Suprapubic skin (tissue), 4 donors: ENCODE results near the gene TTLL6. TPM values are rescaled to one million over a fixed set of nuclear protein-coding genes. Genes with fewer than 3 reads are reported as not detected.

Experiments
- DNase-seq, 2 donors: peaks; one replicate each; pipeline ENCODE4 v3.0.0-alpha.2; 2019; ENCODE audit warnings: low spot score in 2 of 2
- H3K27ac ChIP-seq: fragments of 200-600 bp; sonication (generic); one replicate; pipeline ENCODE4 v1.5.1; 2019
- H3K27me3 ChIP-seq: fragments of 200-600 bp; sonication (generic); one replicate; pipeline ENCODE4 v1.5.1; 2019
- H3K36me3 ChIP-seq: fragments of 200-600 bp; sonication (generic); one replicate; pipeline ENCODE4 v1.5.1; 2019
- H3K4me1 ChIP-seq: fragments of 200-600 bp; sonication (generic); one replicate; pipeline ENCODE4 v1.5.1; 2019
- H3K4me3 ChIP-seq: fragments of 200-600 bp; sonication (generic); one replicate; pipeline ENCODE4 v1.5.1; 2019; ENCODE audit warnings: mild to moderate bottlenecking
- H3K9me3 ChIP-seq: fragments of 200-600 bp; sonication (generic); one replicate; pipeline ENCODE4 v1.5.1; 2019
- CTCF ChIP-seq, 2 donors: fragments of 200-600 bp in 1 of 2; fragments of 450-650 bp in 1 of 2; sonication (generic) in 1 of 2; IDR thresholded peaks; one replicate each; pipeline ENCODE4 v1.5.1; 2016 to 2019; ENCODE audit warnings: antibody characterized with exemption in 2 of 2, mild to moderate bottlenecking in 1 of 2, moderate library complexity in 1 of 2
- EP300 ChIP-seq: sonication (generic); formaldehyde crosslinking; IDR thresholded peaks from one replicate; pipeline ENCODE4 v1.6.1; 2017; ENCODE audit warnings: antibody characterized with exemption
- POLR2A ChIP-seq, 2 donors: fragments of 450-650 bp; IDR thresholded peaks; one replicate each; pipeline ENCODE4 v1.6.1; 2017; ENCODE audit warnings: antibody characterized with exemption in 2 of 2, mild to moderate bottlenecking in 2 of 2, moderate library complexity in 2 of 2
- POLR2AphosphoS5 ChIP-seq, 3 donors: sonication (generic); formaldehyde crosslinking; IDR thresholded peaks; one replicate each; pipeline ENCODE4 v1.6.1; 2017; ENCODE audit warnings: antibody characterized with exemption in 3 of 3
- WGBS: methylation state at CpG from one replicate; pipeline ENCODE4 v1.1.5; 2018; 5-methylcytosine and 5-hydroxymethylcytosine counted together
- total RNA-seq, 4 donors: library from RNA; depleted of rRNA; stranded (reverse); fragments of >200 nt; gene quantifications; one replicate each; pipeline ENCODE4 v1.1.0, GENCODE V29; 2016

TTLL6 gene
- total RNA-seq, 4 donors from 2014 or later = not detected

GRCh38 chr17:48747445-48748363, 69.3 kb downstream of the TTLL6 start:
- H3K4me1 ChIP-seq = peaks cover 9% of the 10 kb centered on the region
- no peak for DNase-seq
- no peaks in the 10 kb centered on the region for H3K36me3 ChIP-seq
- H3K27ac ChIP-seq = no peak overlapping the region
- TF ChIP-seq EP300 (no peak), CTCF (IDR thresholded peaks at IDR 0.05) (no peak), POLR2AphosphoS5 (IDR thresholded peaks at IDR 0.05) (no peak), POLR2A (IDR thresholded peaks at IDR 0.05) (no peak)
- no peak overlapping the region for H3K4me3 ChIP-seq
- peaks cover 100% of the 10 kb centered on the region for H3K27me3 ChIP-seq
- H3K9me3 ChIP-seq = no peaks in the 10 kb centered on the region
- 14% methylated on average over 28 of the region's 53 CpGs for WGBS

- Histone ChIP-seq H3K4me1 (peaks cover 8% of the 10 kb centered on the region), H3K9me3 (no peaks in the 10 kb centered on the region), H3K27me3 (peaks cover 100% of the 10 kb centered on the region), H3K27ac (no peak overlapping the region), H3K36me3 (no peaks in the 10 kb centered on the region), H3K4me3 (no peak overlapping the region)
- 15% methylated on average over 13 of the region's 21 CpGs for WGBS
- DNase-seq = no peak
- TF ChIP-seq EP300 (no peak), POLR2AphosphoS5 (IDR thresholded peaks at IDR 0.05) (no peak), POLR2A (IDR thresholded peaks at IDR 0.05) (no peak), CTCF (IDR thresholded peaks at IDR 0.05) (no peak)
Observed at GRCh38 chr17:48746916-48747444, 70.0 kb downstream of the TTLL6 start.

GRCh38 chr17:48745381-48746275, 71.4 kb downstream of the TTLL6 start:
- H3K27me3 ChIP-seq = peaks cover 100% of the 10 kb centered on the region
- DNase-seq = no peak

GRCh38 chr17:48740537-48740936, 76.5 kb downstream of the TTLL6 start:
- H3K4me1 ChIP-seq = peaks cover 6% of the 10 kb centered on the region
- H3K4me3 ChIP-seq = no peak overlapping the region
- H3K9me3 ChIP-seq = no peaks in the 10 kb centered on the region
- no peak for TF ChIP-seq EP300
- no peak for TF ChIP-seq CTCF (IDR thresholded peaks at IDR 0.05)
- TF ChIP-seq POLR2A (IDR thresholded peaks at IDR 0.05) = no peak
- TF ChIP-seq POLR2AphosphoS5 (IDR thresholded peaks at IDR 0.05) = no peak
- H3K27me3 ChIP-seq = peaks cover 100% of the 10 kb centered on the region
- DNase-seq = no peak
- H3K27ac ChIP-seq = no peak overlapping the region
- no peaks in the 10 kb centered on the region for H3K36me3 ChIP-seq

More at GRCh38 chr17:48745381-48746275, 71.4 kb downstream of the TTLL6 start:
- Histone ChIP-seq H3K4me1 (peaks cover 8% of the 10 kb centered on the region), H3K36me3 (no peaks in the 10 kb centered on the region), H3K27ac (no peak overlapping the region), H3K4me3 (no peak overlapping the region), H3K9me3 (no peaks in the 10 kb centered on the region)
- WGBS = 28% methylated on average over 12 of the region's 12 CpGs
- TF ChIP-seq CTCF (IDR thresholded peaks at IDR 0.05) (no peak), EP300 (no peak), POLR2AphosphoS5 (IDR thresholded peaks at IDR 0.05) (no peak), POLR2A (IDR thresholded peaks at IDR 0.05) (no peak)
